ENCODE measurements around the gene NPPC.
"Not testable (repeated sequence)": the region's sequence is repeated elsewhere in the genome, so short reads cannot be mapped to it uniquely, and the experiment has no call there.

Gene NPPC

DNA sequence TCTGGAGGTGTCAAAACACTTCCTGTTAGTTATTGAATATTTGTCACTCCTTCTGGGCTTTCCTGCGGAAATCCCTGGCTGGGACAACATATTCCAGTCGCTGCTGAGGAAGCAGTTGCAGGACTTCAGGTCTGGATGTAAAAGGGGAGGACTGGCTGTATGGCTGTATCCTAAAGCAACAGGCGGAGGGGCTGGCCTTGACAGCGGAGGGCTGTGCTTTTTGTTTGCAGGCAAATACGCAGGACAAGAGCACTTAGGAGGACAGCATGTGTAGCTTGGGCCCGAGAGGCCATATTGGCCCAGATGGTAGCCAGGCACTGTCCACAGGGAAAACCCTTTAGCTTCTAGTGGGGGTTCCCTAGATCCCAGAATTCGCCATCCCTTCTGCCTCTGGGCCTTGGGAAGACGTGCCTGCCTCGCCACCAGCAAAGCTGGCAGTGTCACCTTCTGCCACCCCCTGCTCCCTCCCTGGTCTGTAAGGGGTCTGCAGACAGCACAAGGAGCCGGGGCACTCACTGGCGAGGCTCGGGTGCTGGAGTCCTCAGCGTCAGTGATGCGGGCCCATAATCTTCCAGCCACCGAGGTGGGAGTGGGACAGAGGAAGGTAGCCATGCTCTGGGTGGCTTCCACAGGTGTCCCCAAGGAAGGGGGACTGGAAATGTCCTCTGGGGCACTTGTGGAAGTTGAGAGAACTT is 6.7 kb downstream of the NPPC start:
- no peak for FAIRE-seq

DNA sequence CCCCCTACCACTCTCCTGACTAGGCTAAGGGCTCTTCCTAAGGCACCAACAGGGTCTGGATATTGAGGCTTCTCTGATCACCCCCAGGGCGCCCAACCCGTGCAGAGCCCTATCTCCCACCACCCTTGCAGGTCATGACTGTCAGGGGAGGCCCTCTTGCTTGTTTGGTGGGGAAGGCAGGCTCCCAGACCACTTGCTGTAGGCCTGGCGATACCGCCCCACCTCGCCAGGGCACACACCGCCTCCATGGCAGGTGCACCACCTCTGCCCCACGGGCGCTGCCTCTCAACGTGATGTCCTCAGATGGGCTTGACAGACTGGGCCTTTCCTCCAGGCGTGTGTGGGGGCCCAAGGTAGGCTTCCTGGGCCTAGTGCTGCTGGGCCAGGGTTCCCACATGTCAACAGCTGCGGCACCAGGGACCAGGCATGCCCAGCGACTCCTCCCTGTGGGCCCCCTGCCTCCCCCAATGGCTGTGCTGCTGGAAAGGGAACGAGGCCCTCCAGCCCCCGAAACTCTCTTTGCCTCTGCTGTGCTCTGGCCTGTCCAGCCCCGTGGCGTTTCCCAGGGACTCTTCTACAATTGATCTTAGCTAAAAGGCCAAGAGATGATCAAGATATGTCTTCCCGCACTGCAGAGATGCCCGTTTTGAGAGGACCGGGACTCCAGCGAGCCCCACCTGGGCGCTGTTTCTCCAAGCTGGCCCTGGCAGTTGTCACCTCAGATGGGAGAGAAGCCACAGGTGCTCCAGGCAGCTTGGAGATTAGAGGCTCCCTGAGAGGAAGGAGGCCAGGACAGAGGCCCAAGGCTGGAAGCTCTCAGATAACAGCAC is 7.5 kb downstream of the NPPC start:
- FAIRE-seq: no peak

DNA sequence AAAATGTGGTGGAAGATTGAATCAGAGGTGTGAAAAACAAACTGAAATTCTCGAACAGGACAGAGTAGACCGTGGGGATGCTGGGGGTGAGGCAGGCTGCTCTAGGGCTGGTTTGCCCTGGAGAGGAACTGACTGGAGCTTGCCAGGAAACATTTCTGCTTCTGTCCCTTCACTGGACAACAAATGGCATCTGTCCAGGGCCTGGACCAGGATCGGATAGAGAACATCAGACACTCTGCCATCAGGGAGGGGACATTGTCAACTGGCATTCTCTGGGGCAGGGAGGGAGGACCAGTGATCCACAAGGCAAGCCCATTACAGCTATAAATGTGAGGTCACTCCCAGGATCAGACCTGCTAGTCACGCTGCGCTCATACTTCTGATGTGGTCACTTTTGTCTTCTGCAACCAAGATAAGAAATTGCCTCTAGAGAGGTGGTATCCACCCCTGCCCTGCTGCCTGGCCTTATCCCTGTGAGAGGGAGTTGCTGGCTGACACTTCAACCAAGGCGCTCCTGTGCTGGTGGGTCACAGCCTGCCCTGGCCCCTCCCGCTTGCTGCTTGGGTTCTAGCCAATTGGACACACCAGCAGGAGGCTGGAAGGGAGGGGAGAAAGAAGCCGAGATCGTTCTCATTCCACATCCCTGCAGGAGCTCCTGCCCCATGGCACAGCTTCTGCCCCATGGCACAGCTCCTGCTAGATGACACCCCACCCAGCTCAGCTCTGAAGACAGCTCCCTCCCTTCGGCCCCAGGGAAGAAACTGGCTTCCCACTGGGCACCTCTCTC is 8.7 kb downstream of the NPPC start:
- FAIRE-seq: no peak

DNA sequence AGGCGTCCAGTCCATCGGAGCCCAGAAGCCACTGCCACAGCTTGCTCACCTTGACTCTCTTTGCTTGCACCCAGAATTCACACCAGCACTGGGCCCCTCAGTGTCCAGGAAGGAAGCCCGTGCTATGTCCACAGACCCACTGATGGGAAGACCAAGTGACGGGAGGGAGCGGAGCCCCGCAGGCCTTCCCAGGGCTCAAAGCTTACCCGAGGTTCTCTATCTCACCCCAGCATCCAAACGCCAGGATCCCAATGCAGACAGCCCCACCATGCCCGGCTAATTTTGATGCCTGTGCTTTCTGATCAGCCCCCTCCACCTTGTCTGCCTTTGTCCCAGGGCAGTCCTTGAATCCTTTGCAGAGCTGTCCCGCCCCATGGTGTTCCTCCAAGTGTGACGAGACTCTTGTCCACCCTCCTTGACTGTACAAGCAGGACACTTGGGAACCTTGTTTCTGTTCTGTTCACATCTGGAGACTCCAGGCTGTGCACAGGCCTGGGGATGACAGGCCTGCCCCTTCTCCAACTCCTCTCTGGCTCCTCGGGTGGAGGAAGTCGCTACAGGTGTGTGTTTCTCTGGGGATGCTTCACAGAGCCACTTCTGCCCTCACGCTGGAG is 12.0 kb downstream of the NPPC start:
- no peak for FAIRE-seq

DNA sequence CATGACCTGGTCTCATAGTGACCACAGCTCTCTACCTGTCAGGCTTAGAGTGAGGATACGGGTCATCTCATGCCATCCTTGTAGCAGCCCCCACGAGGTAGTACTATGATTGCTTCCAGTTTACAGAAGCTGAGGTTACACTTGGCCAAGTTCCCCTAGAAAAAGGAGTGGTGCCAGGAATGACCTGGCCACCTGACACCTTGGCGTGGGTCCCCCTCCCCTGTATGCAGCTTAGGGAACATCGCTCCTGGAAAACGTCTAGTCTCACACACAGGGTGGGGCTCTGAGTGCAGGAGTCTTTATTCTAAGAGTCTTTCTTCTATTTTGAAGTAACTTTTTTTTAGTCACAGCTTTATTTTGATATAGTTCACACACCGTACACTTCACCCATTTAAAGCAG is 14.8 kb downstream of the NPPC start:
- FAIRE-seq: no peak

DNA sequence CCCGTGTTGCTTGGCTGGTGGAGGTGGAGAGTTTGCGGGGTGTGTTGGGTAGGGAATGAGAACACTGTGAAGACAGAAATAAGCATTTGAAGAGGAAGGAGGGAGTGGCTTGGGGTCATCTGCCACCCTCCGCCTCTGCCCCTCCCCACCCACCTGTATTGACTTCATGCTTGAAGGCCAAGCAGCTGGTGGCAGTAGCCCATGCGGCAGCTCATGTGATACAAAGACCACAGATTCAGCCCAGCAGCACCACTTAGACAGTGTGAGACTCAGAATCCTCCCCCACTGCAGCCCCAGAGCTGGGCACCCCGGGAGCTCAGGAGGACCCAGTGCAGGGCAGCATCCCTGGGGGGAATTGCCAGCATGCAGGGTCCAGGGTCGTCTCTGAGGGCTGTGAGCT is 15.4 kb downstream of the NPPC start:
- no peak for FAIRE-seq

DNA sequence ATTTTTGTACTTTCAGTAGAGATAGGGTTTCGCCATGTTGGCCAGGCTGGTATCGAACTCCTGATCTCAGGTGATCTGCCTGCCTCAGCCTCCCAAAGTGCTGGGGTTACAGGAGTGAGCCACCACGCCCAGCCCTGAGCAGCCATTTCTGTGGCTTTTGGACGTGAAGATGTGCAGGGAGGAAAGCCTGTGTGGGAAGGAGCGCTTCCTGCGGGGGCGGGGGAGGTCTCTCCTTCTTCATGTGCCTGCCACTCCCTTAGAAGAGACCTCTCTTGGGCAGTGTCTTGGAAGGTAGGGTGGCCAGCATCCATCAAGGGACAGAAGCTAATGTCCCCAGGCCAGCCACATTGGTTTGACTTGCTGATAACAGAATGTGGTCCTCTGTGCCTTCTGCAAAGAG is 16.0 kb downstream of the NPPC start:
- FAIRE-seq: not testable (repeated sequence)

DNA sequence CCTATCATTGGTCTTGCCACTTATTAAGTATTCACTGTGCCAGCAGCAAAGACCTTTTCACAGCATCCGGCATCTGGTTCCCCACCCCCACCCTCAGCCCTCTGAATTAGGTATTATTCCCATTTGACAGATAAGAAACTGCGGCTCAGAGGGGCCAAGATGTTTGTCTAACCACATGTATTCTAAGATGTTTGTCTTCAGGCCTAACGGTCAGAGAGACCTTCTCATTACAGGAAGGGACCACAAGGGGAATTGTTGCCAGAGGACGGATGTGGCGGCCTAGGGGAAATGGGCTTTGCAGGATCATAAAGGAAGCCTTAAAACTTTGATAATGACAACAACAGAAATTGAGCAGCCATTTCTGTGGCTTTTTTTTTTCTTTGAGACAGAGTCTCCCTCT is 16.6 kb downstream of the NPPC start:
- no peak for FAIRE-seq

DNA sequence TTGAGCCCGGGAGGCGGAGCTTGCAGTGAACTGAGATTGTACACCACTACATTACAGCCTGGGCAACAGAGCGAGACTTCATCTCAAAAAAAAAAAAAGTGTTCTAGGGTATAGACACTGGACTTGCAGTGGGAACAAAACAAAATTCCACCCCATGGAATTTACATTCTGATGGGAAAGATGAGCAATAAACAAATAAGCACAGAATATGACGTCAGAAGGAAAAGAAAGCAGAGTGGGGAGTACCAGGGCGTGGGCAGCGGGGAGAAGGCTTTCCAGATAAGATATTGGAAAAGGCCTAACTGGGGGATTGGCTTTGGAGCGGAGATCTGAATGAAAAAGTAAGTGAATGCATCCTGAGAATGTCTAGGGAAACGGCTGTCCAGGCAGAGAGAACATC is 17.6 kb downstream of the NPPC start:
- FAIRE-seq: no peak

DNA sequence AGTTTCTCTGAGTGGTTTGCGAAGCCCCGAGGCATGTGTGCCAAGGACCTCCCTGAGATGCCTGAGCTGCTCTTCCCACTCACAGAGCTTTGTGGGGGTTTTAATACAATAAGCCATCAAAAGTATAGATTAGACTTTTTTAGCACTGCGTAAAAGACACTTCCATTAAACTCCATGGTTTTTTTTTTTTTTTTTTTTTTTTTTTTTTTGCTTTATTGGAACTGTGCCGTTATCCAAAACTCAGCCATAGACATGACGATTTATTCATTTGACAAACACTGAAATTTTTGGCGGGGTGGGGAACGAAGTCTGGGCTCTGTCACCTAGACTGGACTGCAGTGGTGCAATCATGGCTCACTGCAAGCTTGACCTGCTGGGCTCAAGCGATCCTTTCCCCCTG is 18.4 kb downstream of the NPPC start:
- FAIRE-seq: no peak

DNA sequence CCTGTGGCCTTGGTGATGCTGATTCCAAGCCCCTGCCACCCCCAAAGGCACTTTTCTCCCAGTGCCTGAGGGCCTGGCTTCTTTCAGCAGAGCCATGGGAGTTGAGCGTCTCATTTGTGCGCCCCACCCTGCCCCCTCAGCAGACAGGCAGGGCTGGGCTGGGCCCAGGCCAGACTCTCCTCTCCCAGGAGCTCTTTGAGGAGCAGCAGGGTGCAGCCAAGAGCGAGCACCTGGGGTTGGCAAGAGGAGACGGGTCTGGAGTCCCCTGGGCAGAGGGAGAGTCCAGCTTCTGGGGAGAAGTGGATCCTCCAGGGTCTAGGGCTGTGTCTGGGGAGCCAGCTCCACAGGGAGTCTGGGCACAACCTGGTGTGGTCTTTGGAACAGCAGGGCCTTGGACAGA is 21.2 kb downstream of the NPPC start:
- no peak for FAIRE-seq

DNA sequence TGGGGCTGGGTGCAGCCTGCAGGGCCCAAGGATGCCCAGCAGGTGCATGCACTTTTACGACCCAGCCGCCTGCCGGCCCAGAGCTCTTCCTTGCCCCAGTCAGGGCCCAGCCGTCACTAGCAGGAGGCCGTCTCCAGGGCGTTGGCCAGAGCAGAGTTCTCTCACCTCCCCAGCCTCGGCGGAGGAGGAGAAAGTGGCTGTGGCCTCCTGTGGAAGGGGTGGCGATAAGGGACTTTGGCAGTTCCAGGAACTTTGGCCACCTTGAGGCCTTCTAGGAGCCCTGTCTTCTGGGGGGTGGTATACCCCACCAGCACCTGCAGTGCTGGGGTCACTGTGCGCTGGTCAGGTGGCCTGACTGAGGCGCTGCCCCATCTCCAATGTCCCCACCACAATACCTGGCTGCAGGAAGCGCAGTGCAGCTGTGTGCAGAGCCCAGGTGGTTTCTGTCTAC is 22.0 kb downstream of the NPPC start:
- no peak for FAIRE-seq

DNA sequence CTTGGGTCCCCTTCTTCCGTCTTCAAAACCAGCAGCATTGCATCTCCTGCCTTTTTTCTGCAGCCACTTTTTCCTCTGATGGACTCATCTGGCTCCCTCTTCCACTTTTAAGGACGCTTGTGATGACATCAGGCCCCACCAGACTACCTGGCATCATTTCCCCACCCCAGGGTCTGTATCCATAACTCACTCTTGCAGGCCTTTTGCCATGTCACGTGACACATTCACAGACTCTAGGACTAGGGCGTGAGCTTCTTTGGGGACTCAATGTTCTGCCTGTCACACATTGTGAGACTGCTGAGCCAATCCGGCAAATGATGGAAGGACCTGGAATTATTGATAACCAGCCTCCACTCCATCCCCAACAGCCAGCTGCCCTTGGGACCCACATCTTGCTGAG is 23.6 kb downstream of the NPPC start:
- no peak for FAIRE-seq

DNA sequence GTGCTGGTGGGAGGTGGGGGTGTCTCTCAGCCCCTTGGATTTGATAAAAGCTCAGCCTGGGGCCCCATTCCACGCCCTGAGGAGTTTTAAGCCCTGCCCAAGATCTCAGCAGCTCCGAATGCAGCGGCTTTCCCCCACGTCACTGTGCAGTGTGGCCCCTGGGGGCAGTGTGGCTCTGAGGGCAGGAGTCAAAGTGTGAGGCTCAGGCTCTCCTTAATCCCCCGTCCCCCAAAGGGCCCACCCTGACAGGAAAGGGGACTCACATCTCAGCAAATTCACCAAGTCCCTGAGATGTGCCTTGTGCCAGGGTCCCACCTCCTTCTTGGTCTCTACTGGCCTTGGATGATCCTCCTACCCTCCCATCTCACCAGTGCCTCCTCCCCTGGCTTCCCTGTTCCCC is 25.2 kb downstream of the NPPC start:
- no peak for FAIRE-seq

DNA sequence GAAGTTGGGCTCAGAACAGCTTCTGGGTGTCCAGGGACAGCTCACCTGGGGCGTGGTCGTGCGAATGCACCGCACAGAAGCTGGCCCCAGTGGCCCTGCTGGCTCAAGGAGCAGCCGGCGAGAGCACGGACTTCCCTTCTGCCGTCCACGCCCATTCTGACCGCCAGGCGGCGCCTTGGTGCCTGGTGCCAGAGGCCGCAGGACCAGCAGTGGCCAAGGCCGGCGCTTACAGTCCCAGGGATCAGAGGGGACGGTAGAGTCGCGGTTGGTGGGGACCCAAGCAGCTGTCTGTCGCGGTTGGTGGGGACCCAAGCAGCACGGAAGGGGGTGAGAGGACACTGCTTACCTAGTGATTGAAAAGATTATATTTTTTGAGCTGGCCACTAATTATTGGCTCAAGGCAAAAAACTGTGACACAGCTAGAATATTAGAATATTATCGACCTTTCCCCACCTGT is 25.7 kb downstream of the NPPC start:
- no peak for FAIRE-seq

DNA sequence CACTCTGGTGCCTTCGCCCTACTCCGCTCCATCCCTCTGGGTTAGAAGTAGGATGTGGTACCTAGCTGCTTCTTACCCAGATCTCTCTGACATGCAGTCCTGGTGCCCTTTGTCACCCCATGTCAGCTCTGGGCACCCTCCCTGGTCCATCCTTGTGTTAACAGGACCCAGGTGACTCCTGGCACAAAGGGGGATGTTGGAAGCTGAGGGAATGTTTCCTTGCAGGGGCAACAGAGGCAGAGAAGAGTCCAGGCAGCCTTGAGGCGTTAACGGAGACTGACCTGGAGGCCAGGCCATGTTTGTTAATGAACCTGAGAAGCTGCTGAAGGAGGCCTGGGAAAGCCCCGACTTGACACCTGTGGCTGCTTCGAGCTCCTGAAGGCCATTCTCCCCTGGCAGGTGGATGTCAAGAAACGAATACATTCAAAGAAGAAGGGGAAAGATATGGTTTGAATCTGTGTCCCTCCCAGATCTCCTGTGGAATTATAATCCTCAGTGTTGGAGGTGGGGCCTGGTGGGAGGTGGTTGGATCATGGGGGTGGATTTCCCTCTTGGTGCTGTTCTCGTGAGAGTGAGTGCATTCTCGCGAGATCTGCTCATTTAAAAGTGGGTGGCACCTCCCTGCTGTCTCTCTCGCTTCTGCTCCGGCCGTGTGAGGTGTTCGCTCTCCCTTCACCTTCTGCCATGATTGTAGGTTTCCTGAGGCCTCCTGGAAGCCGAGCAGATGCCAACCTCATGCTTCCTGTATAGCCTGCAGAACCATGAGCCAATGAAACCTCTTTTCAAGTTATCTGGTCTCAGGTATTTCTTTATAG is 31.4 kb downstream of the NPPC start:
- FAIRE-seq: no peak

DNA sequence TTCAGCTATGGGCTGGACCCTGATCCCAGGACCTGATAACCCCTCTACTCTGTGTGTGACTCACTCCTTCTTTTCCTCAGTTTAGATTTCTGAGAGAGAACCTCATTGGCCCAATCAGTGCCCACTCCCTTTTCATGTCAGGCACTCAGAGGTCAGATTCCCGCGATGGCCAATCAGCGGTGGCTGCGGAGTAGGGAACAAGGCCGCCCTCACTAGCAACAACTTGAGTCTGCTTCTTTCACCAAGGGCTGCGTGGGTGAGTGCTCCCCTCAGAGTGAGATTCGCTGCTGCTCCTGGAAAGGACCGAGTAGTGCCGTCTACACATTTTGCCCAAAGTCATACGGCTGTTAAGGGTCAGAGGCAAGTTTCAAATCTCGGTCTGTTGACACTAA is 34.7 kb downstream of the NPPC start:
- no peak for FAIRE-seq

DNA sequence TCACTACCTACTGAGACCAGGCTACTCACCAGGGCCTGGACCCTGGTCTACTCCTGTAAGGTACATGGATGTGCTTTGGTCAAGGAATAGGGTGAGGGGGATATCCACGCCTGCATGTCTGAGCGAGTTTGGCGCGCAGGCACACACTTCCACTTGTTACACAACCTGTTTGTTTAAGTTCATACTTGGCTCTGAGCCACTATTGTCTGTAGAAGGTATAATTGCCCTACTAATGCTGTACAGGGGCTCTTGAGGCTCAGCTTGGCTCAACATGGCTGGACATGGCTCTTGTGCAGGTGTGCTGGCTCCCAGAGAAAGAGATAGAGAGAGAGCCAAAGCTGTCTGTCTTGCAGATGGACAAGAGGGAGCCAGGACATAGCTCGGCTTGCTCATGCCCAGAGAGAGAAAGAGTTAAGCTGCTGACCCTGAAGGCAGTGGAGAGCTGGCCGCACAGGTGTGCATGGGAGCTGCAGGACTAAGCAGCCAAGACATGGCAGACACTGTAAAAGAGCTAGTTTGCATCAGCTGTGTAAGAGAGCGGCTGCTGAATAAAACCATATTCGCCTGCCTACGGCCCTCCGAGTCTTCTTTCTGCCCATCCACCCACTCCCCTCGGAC is 35.2 kb downstream of the NPPC start:
- no peak for FAIRE-seq

DNA sequence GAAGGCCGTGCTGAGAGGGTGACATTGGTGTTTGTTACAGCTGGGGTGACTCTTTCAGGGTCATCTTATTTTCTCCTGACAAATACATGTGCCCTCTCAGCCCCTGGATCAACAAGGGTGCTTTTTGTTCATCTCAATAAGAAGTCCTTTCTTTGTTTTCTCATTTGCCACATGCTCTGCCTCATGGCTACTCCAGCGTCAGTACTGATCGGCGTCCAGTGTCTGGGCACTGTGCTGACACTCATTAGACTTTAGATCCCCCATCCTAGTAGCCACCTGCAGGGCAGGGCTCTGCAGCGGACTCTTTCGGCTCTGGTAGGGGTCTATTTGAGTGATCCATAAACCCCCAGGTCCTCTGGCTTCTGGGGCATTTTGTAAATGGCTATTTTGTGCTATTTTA is 38.4 kb downstream of the NPPC start:
- no peak for FAIRE-seq

DNA sequence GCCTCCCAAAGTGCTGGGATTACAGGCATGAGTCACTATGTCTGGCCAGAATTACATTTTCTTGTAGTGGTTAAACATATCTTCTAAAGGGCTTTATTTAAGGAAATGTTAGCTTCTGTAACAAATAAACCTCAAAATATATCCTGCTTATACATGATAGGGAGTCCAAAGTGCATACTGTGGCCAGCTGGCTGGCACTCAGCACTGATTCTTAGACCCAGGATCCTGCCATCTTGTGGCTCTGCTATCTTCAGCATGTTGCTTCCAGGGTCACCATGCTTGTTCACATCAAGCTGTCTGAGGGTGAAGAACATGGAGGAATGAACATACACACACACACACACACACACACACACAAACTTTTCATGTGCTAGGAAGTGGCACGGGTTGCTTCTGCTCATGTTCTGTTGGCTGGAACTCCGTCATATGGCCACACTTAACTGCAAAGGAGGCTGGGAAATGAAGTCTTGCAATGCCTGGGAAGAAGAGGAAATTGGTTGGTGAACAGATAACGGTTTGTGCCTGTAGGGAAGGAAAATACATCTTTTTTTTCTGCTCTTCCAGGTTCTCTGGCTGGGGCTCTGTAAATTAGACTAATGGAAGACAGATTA is 40.0 kb downstream of the NPPC start:
- FAIRE-seq: no peak

DNA sequence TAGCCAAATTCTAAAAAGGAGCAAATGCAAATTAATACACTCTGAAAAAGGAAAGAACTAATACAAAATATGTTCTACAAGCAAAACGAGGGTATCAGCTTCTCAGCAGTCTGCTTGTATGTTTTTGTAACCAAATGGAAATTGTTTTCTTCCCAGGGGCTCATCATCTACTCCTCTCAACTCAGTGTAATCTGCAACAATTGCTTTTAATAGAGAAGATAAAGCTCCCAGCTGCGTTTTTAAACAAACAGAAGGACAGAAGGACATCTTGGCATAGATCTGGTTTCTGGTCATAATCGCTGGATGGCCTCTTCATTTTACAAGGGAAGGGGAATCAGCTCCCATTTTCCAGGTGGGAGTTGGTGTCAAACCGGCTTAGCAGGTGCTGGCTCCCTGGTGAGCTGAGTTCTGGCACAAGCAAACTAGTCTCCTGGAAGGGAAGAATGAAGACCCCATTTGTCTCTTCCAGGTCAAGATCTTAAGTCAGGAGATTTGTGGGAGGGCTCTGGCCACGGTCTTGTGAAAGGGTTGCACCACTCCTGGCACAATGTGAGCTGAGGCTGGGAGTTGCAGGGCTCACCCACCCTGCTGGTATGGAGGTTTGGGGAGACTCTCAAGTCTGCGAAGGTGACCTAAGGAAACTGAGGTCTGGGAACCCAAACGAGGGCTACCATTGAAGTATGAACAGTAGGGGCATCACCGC is 41.6 kb downstream of the NPPC start:
- no peak for FAIRE-seq

Measured in A204.1 (cell line).